Osteoblast (primary cell): Measurements from ENCODE around the gene C16orf96. TPM values are rescaled to one million over a fixed set of nuclear protein-coding genes. Genes with fewer than 3 reads are reported as not detected.
A peak's percentile ranks its signal among the peaks of the same experiment; 100 is the strongest.

Experiments
- DNase-seq: peaks from one replicate; pipeline ENCODE4 v3.0.0; 2011; ENCODE audit warnings: low spot score, mixed read lengths; ENCODE audit not compliant: insufficient read length; ENCODE audit errors: missing footprints
- H2AFZ ChIP-seq: 2 replicates; pipeline ENCODE4 v1.6.0; 2011; ENCODE audit warnings: mild to moderate bottlenecking, low read length
- H3K27ac ChIP-seq: 2 replicates; pipeline ENCODE4 v1.5.1; 2011; ENCODE audit warnings: mild to moderate bottlenecking, low read depth, low read length, moderate library complexity
- H3K27me3 ChIP-seq: 2 replicates; pipeline ENCODE4 v1.6.0; 2012; ENCODE audit warnings: mild to moderate bottlenecking, control low read depth, inconsistent platforms, low read length, moderate library complexity; ENCODE audit not compliant: insufficient read depth
- H3K36me3 ChIP-seq: 2 replicates; pipeline ENCODE4 v1.5.1; 2011; ENCODE audit warnings: mild to moderate bottlenecking, low read length, control low read depth, moderate library complexity; ENCODE audit not compliant: insufficient read depth
- H3K4me1 ChIP-seq: 2 replicates; pipeline ENCODE4 v1.5.1; 2011; ENCODE audit warnings: mild to moderate bottlenecking, low read length, control low read depth, moderate library complexity; ENCODE audit not compliant: insufficient read depth
- H3K4me2 ChIP-seq: 2 replicates; pipeline ENCODE4 v1.6.0; 2011; ENCODE audit warnings: mild to moderate bottlenecking, low read length; ENCODE audit not compliant: insufficient read depth
- H3K4me3 ChIP-seq: fragments of 200-600 bp; sonication (generic); 3 replicates; pipeline ENCODE4 v1.5.1; 2012; ENCODE audit warnings: mild to moderate bottlenecking, low read length, inconsistent platforms; ENCODE audit not compliant: insufficient read depth
- H3K79me2 ChIP-seq: 2 replicates; pipeline ENCODE4 v1.6.0; 2012; ENCODE audit warnings: mild to moderate bottlenecking, low read length, control low read depth, inconsistent platforms; ENCODE audit not compliant: insufficient read depth
- H3K9me3 ChIP-seq: 2 replicates; pipeline ENCODE4 v1.5.1; 2011; ENCODE audit warnings: low read depth, low read length, control low read depth
- H4K20me1 ChIP-seq: 2 replicates; pipeline ENCODE4 v1.6.0; 2012; ENCODE audit warnings: mild to moderate bottlenecking, low read length, control low read depth; ENCODE audit not compliant: insufficient read depth
- total RNA-seq: library from RNA; depleted of rRNA; stranded (reverse); fragments of >200 nt; gene quantifications from 2 replicates; pipeline ENCODE4 v1.2.3, GENCODE V29; 2012
- TF ChIP-seq, protein P1 (sequence below): IDR thresholded peaks from 2 replicates; pipeline ENCODE4 v1.5.1; 2011; ENCODE audit warnings: mild to moderate bottlenecking, low read depth, low read length, moderate library complexity; ENCODE audit errors: extremely low read depth

Gene C16orf96
- total RNA-seq, 1 donor: not detected

DNA sequence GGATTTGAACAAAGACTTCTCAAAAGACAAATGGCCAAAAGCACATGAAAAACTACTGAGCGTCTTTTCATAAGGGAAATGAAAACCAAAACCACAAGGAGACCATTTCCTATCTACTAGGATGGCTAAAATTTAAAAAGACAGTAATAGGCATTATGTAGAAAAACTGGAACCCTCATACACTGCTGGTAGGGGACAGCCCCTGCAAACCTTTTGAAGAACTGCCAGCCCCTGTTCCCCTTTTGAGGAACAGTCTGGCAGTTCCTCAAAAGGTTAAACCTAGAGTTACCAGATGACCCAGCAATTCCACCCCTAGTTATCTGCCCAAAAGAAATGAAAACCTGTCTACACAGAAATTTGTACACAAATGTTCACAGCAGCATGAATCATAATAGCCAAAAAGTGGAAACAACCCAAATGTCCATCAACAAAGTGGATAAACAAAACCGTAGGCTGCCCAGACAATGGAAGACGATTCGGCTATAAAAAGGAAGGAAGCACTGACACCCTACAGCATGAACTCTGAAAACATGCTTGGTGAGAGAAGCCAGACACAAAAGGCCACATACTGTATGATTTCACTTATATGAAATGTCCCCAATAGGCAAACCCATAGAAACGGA is 40.4 kb upstream of the C16orf96 start:
- Histone ChIP-seq H3K4me1 (no peaks in the 10 kb centered on the region), H3K4me3 (no peak overlapping the region), H3K79me2 (peaks cover 2% of the 10 kb centered on the region), H4K20me1 (peaks cover 15% of the 10 kb centered on the region), H3K4me2 (no peak overlapping the region), H3K27ac (no peak overlapping the region), H3K27me3 (no peaks in the 10 kb centered on the region), H2AFZ (no peak overlapping the region), H3K36me3 (peaks cover 17% of the 10 kb centered on the region), H3K9me3 (no peaks in the 10 kb centered on the region)
- peak; percentile 45 for DNase-seq
- TF ChIP-seq, protein P1, sequence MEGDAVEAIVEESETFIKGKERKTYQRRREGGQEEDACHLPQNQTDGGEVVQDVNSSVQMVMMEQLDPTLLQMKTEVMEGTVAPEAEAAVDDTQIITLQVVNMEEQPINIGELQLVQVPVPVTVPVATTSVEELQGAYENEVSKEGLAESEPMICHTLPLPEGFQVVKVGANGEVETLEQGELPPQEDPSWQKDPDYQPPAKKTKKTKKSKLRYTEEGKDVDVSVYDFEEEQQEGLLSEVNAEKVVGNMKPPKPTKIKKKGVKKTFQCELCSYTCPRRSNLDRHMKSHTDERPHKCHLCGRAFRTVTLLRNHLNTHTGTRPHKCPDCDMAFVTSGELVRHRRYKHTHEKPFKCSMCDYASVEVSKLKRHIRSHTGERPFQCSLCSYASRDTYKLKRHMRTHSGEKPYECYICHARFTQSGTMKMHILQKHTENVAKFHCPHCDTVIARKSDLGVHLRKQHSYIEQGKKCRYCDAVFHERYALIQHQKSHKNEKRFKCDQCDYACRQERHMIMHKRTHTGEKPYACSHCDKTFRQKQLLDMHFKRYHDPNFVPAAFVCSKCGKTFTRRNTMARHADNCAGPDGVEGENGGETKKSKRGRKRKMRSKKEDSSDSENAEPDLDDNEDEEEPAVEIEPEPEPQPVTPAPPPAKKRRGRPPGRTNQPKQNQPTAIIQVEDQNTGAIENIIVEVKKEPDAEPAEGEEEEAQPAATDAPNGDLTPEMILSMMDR: no peak

DNA sequence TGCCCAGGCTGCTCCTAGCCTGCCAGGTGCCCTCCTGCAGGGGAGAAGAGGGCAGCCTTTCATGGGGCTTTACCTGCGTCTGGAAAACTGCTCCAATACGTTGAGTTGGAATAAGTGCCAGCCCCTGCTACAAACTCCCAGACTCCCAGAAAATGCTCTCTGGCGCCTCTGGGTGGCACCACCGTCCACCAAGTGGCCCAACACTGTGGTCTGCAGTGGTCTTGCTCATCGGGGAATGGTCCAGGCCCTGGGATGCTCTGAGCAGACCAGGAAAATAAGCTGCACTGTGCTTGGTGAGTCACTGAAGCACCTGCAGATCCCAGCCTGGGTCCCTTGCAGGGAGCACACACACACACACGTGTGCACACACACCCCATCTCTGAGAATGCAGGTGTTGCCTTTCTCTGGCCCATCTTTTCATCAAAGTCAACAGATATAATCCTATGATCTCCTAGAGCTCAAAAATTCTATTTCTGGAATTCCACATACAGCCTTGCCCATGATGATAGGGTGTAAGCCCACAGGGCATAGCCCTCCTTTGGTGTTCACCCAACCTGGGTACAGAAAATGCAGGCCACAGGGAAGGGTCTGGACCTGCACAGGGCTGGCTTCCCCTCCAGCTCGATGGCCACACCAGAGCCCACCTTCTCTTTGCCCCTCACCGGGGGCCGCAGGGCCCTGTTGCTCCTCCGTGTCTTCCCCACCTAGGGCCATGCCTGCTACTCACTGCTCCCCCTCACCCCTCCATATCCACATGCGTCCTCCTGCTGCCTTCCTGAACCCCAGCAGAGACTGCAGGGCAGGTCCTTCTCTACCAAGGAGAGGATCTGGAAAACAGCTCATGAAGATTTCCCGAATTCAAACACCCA is 38.1 kb upstream of the C16orf96 start:
- Histone ChIP-seq H3K4me3 (no peak overlapping the region), H3K4me2 (no peak overlapping the region), H3K27me3 (no peaks in the 10 kb centered on the region), H4K20me1 (peaks cover 9% of the 10 kb centered on the region), H2AFZ (no peak overlapping the region), H3K4me1 (no peaks in the 10 kb centered on the region), H3K27ac (no peak overlapping the region), H3K9me3 (no peaks in the 10 kb centered on the region), H3K79me2 (peaks cover 2% of the 10 kb centered on the region), H3K36me3 (peaks cover 4% of the 10 kb centered on the region)
- TF ChIP-seq, protein P1: peak; percentile 53
- peak; percentile 74 for DNase-seq

DNA sequence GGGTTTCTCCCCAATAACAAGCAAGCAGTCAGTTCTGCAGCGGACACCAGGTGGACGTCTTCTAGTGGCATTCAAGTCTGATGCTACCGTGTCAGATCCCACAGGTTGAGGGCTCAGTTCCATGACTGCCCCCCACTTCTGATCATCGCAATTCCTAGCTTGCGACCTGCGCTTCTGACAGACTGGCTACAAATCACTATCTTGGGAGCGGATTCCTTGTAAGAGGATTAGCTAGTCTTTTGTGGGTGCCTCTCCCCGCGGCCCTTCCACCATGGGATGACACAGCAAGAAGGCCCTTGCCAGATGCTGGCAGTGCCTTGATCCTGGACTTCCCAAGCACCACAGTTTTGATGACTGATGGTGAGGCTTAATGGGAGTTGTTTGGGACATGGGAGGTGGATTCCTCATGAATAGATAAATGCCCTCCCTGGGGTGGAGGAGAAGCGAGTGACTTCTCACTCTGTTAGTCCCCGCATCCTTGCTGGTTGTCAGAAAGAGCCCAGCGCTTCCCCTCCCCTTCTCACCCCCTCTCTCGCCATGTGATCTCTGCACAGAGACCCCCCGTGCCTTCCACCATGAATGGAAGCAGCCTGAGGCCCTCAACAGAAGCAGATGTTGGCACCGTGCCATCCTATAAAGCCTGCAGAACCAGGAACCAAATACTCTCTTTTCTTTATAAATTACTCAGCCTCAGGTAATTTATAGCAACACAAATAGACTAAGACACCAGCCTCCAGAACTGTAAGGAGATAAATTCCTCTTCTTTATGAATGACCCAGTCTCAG is 36.7 kb upstream of the C16orf96 start:
- peak; percentile 32 for DNase-seq
- no peaks in the 10 kb centered on the region for H3K4me1 ChIP-seq
- no peaks in the 10 kb centered on the region for H3K36me3 ChIP-seq
- H3K4me2 ChIP-seq: no peak overlapping the region
- H3K27me3 ChIP-seq: no peaks in the 10 kb centered on the region
- H3K79me2 ChIP-seq: peaks cover 4% of the 10 kb centered on the region
- no peak overlapping the region for H2AFZ ChIP-seq
- no peak overlapping the region for H3K4me3 ChIP-seq
- peaks cover 9% of the 10 kb centered on the region for H4K20me1 ChIP-seq
- no peaks in the 10 kb centered on the region for H3K9me3 ChIP-seq
- H3K27ac ChIP-seq: no peak overlapping the region
- TF ChIP-seq, protein P1: no peak

DNA sequence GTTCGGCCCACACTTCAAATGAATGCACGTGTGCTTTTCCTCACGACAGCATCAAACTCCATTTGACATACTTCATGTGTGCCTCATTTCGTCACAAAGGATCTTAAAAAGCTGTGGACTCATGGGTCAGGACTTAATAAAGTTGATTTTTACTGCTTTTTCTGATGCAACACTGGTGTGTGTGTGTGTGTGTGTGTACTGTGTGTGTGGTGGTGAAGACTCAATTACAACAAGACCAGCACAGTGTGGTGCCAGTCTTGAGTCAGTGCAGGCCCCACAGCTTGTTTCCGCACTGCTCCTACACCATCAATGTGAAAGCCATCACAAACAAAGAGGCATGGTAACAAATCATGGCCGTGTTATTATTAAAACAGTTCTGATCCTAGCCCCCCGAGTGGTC is 35.2 kb upstream of the C16orf96 start:
- no peaks in the 10 kb centered on the region for H3K4me1 ChIP-seq
- H4K20me1 ChIP-seq: peaks cover 11% of the 10 kb centered on the region
- H3K4me3 ChIP-seq: no peak overlapping the region
- no peaks in the 10 kb centered on the region for H3K9me3 ChIP-seq
- H3K27me3 ChIP-seq: no peaks in the 10 kb centered on the region
- H3K4me2 ChIP-seq: no peak overlapping the region
- DNase-seq: peak; percentile 45
- TF ChIP-seq, protein P1: no peak
- H3K79me2 ChIP-seq: peaks cover 2% of the 10 kb centered on the region
- no peaks in the 10 kb centered on the region for H3K36me3 ChIP-seq
- no peak overlapping the region for H2AFZ ChIP-seq
- no peak overlapping the region for H3K27ac ChIP-seq
